Fibroblast of lung (primary cell): ENCODE results near the gene DOCK7. TPM values are rescaled to one million over a fixed set of nuclear protein-coding genes. Genes with fewer than 3 reads are reported as not detected.

ENCODE experiments used
- DNase-seq, 2 donors: peaks; one replicate each; pipeline versions ENCODE4 v3.0.0 to v3.0.0-alpha.2; 2010; ENCODE audit warnings: low read depth in 2 of 2
- H2AFZ ChIP-seq: 2 replicates; pipeline ENCODE4 v1.5.1; 2012; ENCODE audit warnings: low read length, control low read depth, inconsistent platforms
- H3K27ac ChIP-seq: 2 replicates; pipeline ENCODE4 v1.5.1; 2011; ENCODE audit warnings: low read length, control low read depth; ENCODE audit not compliant: insufficient read depth
- H3K27me3 ChIP-seq: 2 replicates; pipeline ENCODE4 v1.5.1; 2011; ENCODE audit warnings: mild to moderate bottlenecking, low read length; ENCODE audit not compliant: control insufficient read depth, insufficient read depth
- H3K36me3 ChIP-seq: 2 replicates; pipeline ENCODE4 v1.5.1; 2011; ENCODE audit warnings: low read length; ENCODE audit not compliant: control insufficient read depth, insufficient read depth
- H3K4me1 ChIP-seq: 2 replicates; pipeline ENCODE4 v1.5.1; 2011; ENCODE audit warnings: low read length; ENCODE audit not compliant: control insufficient read depth, insufficient read depth; ENCODE audit errors: extremely low read depth
- H3K4me2 ChIP-seq: 2 replicates; pipeline ENCODE4 v1.5.1; 2011; ENCODE audit warnings: low read length, control low read depth; ENCODE audit not compliant: insufficient read depth; ENCODE audit errors: extremely low read depth
- H3K4me3 ChIP-seq, 4 experiments: fragments of 200-600 bp in 1 of 4; sonication (generic) in 1 of 4; replicated peaks in 1 of 4; 2 replicates each; pipeline ENCODE4 v1.5.1; 2011 to 2016; ENCODE audit warnings: low read length in 4 of 4, low read depth in 3 of 4, mild to moderate bottlenecking in 3 of 4, control low read depth in 2 of 4, inconsistent platforms in 1 of 4, mixed read lengths in 1 of 4; ENCODE audit not compliant: insufficient read depth in 1 of 4; ENCODE audit errors: control extremely low read depth in 1 of 4
- H3K79me2 ChIP-seq: 2 replicates; pipeline ENCODE4 v1.5.1; 2012; ENCODE audit warnings: mild to moderate bottlenecking, low read length, inconsistent platforms; ENCODE audit not compliant: control insufficient read depth, insufficient read depth
- H3K9ac ChIP-seq: 2 replicates; pipeline ENCODE4 v1.5.1; 2011; ENCODE audit warnings: mild to moderate bottlenecking, low read length, control low read depth; ENCODE audit not compliant: insufficient read depth
- H3K9me3 ChIP-seq: 2 replicates; pipeline ENCODE4 v1.5.1; 2012; ENCODE audit warnings: low read depth, low read length; ENCODE audit not compliant: control insufficient read depth, insufficient read depth
- H4K20me1 ChIP-seq: 2 replicates; pipeline ENCODE4 v1.5.1; 2011; ENCODE audit warnings: low read length; ENCODE audit not compliant: control insufficient read depth, insufficient read depth; ENCODE audit errors: extremely low read depth
- CTCF ChIP-seq, 2 donors: IDR thresholded peaks in 1 of 2; conservative IDR thresholded peaks in 1 of 2; 1 replicate in 1 of 2; 2 replicates in 1 of 2; pipeline ENCODE4 v1.5.1; 2011 to 2012; ENCODE audit warnings: low read length in 2 of 2, control low read depth in 1 of 2, inconsistent platforms in 1 of 2, low read depth in 1 of 2, mild to moderate bottlenecking in 1 of 2
- EZH2 ChIP-seq: IDR thresholded peaks from 2 replicates; pipeline ENCODE4 v1.5.1; 2012; ENCODE audit warnings: low read length, control low read depth, mild to moderate bottlenecking; ENCODE audit errors: missing control alignments
- polyA plus RNA-seq, 2 donors: library from polyadenylated mRNA; depleted of rRNA in 1 of 2; stranded (reverse) in 1 of 2; unstranded in 1 of 2; fragments of >200 nt; gene quantifications; 2 replicates each; pipeline ENCODE4 v1.2.1, GENCODE V29; 2011 to 2012; ENCODE audit warnings: missing spikeins in 1 of 2
- total RNA-seq: library from RNA; depleted of rRNA; stranded (reverse); fragments of >200 nt; gene quantifications from 2 replicates; pipeline ENCODE4 v1.2.1, GENCODE V29; 2014

DOCK7 gene
- total and polyA plus RNA-seq, 2 donors (not counting 1 experiment from before 2014, with no cell fraction given): 66.5 to 153 TPM

- Histone ChIP-seq H3K4me3 (no peak overlapping the region), H2AFZ (no peak overlapping the region), H3K79me2 (no peaks in the 10 kb centered on the region), H3K36me3 (peaks cover 9% of the 10 kb centered on the region), H3K27me3 (no peaks in the 10 kb centered on the region), H3K9me3 (no peaks in the 10 kb centered on the region), H4K20me1 (no peaks in the 10 kb centered on the region), H3K9ac (no peak overlapping the region), H3K4me1 (no peaks in the 10 kb centered on the region), H3K4me2 (no peak overlapping the region), H3K27ac (no peak overlapping the region)
- DNase-seq: no peak
- TF ChIP-seq CTCF (conservative IDR thresholded peaks at IDR 0.05 in 1 of 2, IDR thresholded peaks at IDR 0.05 in 1 of 2; ENCODE audit: low read depth in 1 of 2, low read length in 2 of 2): no peak
- TF ChIP-seq EZH2: no peak
Observed at GRCh38 chr1:62492521-62492920, 195.7 kb downstream of the DOCK7 start.

GRCh38 chr1:62487956-62488355, 200.2 kb downstream of the DOCK7 start:
- Histone ChIP-seq H3K27ac (no peak overlapping the region), H3K9ac (no peak overlapping the region), H3K79me2 (no peaks in the 10 kb centered on the region), H3K9me3 (no peaks in the 10 kb centered on the region), H3K4me3 (no peak overlapping the region), H3K4me2 (no peak overlapping the region), H4K20me1 (no peaks in the 10 kb centered on the region), H3K36me3 (peaks cover 7% of the 10 kb centered on the region), H3K27me3 (no peaks in the 10 kb centered on the region), H3K4me1 (no peaks in the 10 kb centered on the region), H2AFZ (no peak overlapping the region)
- TF ChIP-seq EZH2: no peak
- TF ChIP-seq CTCF (conservative IDR thresholded peaks at IDR 0.05 in 1 of 2, IDR thresholded peaks at IDR 0.05 in 1 of 2; ENCODE audit: low read depth in 1 of 2, low read length in 2 of 2): no peak
- no peak for DNase-seq

GRCh38 chr1:62484824-62485468, 203.2 kb downstream of the DOCK7 start:
- no peak overlapping the region for H3K4me2 ChIP-seq
- DNase-seq: no peak
- no peak overlapping the region for H3K4me3 ChIP-seq

More at GRCh38 chr1:62484824-62485468, 203.2 kb downstream of the DOCK7 start:
- H4K20me1 ChIP-seq: no peaks in the 10 kb centered on the region
- H3K9ac ChIP-seq: no peak overlapping the region
- TF ChIP-seq CTCF (conservative IDR thresholded peaks at IDR 0.05 in 1 of 2, IDR thresholded peaks at IDR 0.05 in 1 of 2; ENCODE audit: low read depth in 1 of 2, low read length in 2 of 2): no peak
- TF ChIP-seq EZH2: no peak
- peaks cover 5% of the 10 kb centered on the region for H3K36me3 ChIP-seq
- no peaks in the 10 kb centered on the region for H3K9me3 ChIP-seq
- no peak overlapping the region for H2AFZ ChIP-seq
- H3K4me1 ChIP-seq: no peaks in the 10 kb centered on the region
- H3K27ac ChIP-seq: no peak overlapping the region
- H3K79me2 ChIP-seq: no peaks in the 10 kb centered on the region
- H3K27me3 ChIP-seq: no peaks in the 10 kb centered on the region
